Measurements from ENCODE around the gene SPAG7.

Gene SPAG7

DNA sequence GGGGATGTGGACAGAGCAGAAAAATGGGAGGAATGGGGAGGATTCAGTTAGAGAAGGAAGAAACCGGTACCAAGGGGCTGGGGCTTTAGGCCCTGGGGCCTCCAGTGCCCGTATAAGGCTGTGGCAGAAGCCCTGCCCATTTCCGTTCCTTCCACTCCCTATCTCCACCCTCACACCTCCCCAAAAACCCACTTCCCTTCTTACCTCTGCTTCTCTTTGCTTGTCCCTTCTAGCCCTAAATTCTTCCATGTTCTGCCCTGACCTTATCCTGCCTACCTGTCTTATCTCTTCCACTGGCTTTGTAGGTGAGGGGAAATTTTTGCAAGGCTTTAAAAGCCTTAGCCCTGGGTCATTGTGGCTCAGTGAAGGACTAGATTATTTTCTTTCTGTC is 23.5 kb downstream of the SPAG7 start:
- Histone ChIP-seq H3K27me3 (no peaks in the 10 kb centered on the region), H3K36me3 (peaks cover 24% of the 10 kb centered on the region), H3K4me3 (ENCODE audit: low read depth, low read length) (no peak overlapping the region), H3K4me1 (no peaks in the 10 kb centered on the region; the same call in 1 of the 2 replicates), H3K9me3 (no peaks in the 10 kb centered on the region)
- no peak for TF ChIP-seq CTCF (IDR thresholded peaks at IDR 0.05; ENCODE audit: low read depth, low read length)
- no peak for DNase-seq

GRCh38 chr17:4942760-4943508 is 24.7 kb downstream of the SPAG7 start:
- H3K4me3 ChIP-seq (ENCODE audit: low read depth, low read length) = no peak overlapping the region
- no peaks in the 10 kb centered on the region for H3K27me3 ChIP-seq
- TF ChIP-seq CTCF (IDR thresholded peaks at IDR 0.05; ENCODE audit: low read depth, low read length) = no peak
- H3K36me3 ChIP-seq = peaks cover 24% of the 10 kb centered on the region
- no peaks in the 10 kb centered on the region for H3K9me3 ChIP-seq
- no peak for DNase-seq
- H3K4me1 ChIP-seq = no peaks in the 10 kb centered on the region; the same call in 1 of the 2 replicates

DNA sequence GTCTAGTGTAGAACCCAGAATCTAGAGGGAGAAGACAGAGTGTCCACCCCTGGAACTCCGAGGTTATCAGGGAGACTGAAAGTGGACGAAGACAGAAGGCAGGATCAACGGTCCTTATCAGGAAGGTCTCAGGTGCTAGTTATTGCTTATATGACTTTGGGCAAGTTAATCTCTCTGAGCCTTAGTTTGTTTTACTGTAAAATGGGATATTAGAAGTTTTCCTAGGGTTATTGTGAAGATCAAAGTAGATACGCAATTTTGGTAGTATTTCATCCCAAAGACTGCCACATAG is 26.4 kb downstream of the SPAG7 start:
- Histone ChIP-seq H3K4me3 (ENCODE audit: low read depth, low read length) (peak overlapping the region; percentile 86), H3K9me3 (no peaks in the 10 kb centered on the region), H3K27me3 (no peaks in the 10 kb centered on the region), H3K36me3 (peaks cover 18% of the 10 kb centered on the region), H3K4me1 (no peaks in the 10 kb centered on the region; the same call in 1 of the 2 replicates)
- no peak for TF ChIP-seq CTCF (IDR thresholded peaks at IDR 0.05; ENCODE audit: low read depth, low read length)
- DNase-seq = no peak

DNA sequence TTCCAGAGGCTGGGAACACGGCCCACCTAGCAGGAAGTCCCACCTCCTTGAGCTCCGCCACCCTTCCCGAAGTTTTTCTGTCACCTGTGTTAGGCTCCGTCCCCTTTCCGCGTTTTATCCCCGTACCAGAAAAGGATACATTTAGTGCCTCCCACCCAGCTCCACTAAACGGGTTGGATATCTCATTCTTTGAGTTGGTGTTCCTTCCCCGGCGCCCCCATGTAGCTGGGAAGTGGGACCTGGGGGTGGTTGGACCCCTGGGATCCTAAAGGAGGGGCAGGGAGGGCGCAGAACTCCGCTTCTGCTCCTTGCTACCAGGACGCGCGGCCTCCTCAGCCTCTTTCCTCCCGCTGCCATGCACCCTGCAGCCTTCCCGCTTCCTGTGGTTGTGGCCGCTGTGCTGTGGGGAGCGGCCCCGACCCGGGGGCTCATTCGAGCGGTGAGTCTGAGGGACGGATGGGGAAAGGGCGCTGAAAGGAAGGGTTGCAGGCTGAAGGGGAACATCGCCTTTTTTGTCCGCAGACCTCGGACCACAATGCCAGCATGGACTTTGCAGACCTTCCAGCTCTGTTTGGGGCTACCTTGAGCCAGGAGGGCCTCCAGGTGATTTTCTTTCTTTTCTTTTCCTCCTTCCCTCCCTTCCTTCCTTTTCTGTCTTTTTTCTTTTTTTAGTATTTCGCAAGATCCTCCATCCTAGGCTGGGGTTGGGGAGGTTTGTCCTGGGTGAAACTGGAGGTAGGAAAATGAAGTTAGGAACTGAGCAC is 26.9 kb downstream of the SPAG7 start:
- Histone ChIP-seq H3K9me3 (no peaks in the 10 kb centered on the region), H3K4me3 (ENCODE audit: low read depth, low read length) (peak overlapping the region; percentile 86), H3K27me3 (no peaks in the 10 kb centered on the region), H3K36me3 (peaks cover 14% of the 10 kb centered on the region), H3K4me1 (no peaks in the 10 kb centered on the region; the same call in 1 of the 2 replicates)
- peak; percentile 73 for DNase-seq
- TF ChIP-seq CTCF (IDR thresholded peaks at IDR 0.05; ENCODE audit: low read depth, low read length) = no peak

DNA sequence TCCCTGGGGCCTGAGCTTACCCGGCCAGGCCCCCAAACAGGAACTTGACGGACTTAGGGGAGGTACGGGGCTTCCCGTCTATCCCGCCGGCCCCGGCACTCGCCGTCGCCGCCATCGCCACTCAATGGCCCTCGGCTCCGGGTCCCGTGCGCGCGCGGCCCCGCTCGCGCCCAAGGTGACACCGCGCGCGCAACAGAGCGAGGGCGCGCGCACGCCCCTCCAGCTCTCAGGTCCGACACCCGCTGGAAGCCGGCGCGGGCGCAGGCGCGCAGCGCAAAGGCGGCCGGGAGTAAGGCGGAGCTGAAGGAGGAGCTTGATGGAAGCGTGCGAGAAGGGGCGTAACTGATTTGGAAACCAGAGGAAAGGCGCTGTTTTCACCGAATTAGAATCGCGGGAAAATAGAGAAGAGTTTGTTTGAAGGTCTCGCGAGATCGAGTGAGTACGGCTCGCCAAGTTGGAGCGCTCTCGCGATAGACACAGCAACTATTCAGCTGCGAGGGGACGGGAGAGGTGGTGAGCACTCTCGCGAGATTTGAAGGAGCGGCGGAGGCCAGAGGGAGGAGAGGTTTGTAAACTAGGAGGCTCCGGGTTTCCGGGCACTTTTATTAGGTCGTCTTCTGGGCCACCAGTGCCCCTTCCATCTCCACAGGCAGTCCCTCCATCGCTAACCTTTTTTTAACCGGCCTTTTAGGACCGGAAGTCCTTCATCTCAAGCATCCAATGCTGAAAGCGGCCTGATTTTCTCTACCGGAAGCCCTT is 27.6 kb downstream of the SPAG7 start, which contains the start of the genes RNF167 and SLC25A11:
TSS of gene RNF167 (plus strand) at position 473 of the 759 bp plus-strand sequence. CDS start 642 bp downstream, outside the sequence.
TSS of gene SLC25A11 (minus strand) at position 251 of the 759 bp plus-strand sequence. CDS start at position 115, 136 bp downstream.
- Histone ChIP-seq H3K4me3 (ENCODE audit: low read depth, low read length) (peak within 1 kb of the TSS; percentile 86), H3K4me1 (no peaks in the 10 kb centered on the region), H3K36me3 (peaks cover 8% of the 10 kb centered on the region), H3K27me3 (no peaks in the 10 kb centered on the region), H3K9me3 (no peaks in the 10 kb centered on the region)
- DNase-seq = peak; percentile 90
- TF ChIP-seq CTCF (IDR thresholded peaks at IDR 0.05; ENCODE audit: low read depth, low read length) = no peak
